NCI-H345 (cell line): ENCODE results near the gene NAA35.
"Not testable (repeated sequence)": the region's sequence is repeated elsewhere in the genome, so short reads cannot be mapped to it uniquely, and the experiment has no call there.

Source experiments
- DNase-seq: peaks from one replicate; lab custom pipeline; 2025; lab: John Stamatoyannopoulos, UW

NAA35 gene

DNA sequence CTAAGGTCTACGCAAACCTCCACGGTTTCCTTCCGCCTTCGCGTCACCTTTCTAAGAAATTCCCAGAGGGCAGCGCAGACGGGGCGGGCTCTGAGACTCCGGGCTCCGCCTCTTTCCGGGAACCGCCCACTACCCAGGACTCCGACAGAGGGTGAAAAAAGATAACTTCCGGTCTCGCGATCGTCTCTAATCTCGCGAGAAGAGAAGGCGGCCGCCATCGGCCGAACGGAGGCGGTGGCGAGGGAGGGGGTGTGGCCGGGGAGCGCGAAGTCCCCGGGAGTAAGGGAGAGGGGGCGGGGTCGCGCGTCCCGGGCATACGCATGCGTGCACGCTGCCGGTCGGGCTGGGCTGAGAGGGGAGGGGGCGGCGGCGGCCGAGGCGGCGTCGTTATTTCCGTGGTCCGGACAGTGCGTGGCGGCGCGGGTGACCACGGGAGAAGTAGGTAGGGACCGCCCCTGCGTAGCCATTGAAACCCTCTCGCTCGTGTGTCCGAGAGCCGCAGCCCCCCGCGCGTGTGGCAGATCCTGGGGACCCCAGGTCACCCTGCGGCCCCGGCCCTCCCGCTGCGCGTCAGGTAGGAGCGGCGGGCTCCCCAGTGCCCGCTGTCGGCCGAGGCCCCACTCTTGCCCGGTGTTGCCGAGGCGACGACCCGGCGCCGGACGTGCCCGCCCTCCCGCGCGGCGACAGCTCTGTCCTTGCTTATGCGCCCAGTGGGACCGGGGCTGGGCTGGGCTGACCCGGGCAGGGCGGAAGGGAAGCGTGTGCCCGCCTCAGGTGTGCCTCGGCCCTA lies at the start of gene NAA35:
NAA35 (plus strand) TSS at position 315 of the 790 bp plus-strand sequence. CDS start 1,014 bp downstream, outside the sequence.
- peak; percentile 96 for DNase-seq

DNA sequence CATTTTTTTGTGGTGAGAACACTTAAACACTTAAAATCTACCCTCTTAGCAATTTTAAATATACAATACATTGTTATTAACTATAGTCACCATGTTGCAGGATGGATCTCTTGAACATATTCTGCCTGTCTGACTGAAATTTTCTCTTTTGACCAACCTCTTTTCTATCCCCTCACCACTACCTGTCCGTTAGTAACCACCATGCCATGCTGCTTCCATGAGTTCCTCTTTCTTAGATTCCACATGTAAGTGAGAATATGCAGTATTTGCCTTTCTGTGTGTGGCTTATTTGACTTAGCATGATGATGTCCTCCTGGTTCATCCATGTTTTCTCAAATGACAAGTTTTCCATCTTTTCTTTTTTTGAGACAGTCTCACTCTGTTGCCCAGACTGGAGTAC lies 48.5 kb upstream of the NAA35 start:
- DNase-seq = no peak

DNA sequence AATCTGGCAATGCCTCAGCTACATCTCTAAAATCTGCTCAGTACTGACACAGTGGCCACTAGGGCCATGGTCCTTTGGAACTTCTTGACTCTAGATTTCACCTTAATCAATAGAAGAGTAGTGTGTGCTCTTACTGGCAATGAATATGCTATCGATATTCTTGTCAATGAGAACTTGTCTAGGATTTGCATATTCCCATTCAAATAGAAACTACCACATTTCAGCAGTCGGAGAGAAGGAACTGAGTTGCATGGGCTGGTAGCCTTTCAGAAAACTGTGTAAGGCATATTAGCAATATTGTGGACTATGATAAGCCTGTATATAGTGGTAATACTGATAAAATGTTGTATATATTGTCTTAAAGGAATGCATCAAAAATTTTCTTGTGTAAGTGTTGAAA lies 45.3 kb upstream of the NAA35 start:
- no peak for DNase-seq

DNA sequence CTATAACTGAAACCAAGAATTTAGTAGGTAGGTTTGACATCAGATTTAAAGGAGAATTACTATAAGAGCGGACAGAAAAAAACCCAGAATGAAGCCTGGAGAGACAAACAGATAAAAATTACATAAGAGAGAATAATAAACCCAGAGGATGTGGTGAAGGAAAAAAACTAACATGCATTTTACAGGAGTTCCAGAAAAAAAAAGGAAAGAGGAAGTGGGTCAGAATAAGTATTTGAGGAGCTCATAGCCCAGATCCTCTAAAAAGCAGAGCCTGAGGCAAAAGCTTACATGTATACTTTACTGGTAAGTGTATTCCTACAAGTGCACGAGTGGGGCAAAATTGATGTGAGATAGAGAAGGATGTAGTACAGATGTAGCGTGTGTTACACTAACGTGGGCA lies 43.1 kb upstream of the NAA35 start:
- no peak for DNase-seq

DNA sequence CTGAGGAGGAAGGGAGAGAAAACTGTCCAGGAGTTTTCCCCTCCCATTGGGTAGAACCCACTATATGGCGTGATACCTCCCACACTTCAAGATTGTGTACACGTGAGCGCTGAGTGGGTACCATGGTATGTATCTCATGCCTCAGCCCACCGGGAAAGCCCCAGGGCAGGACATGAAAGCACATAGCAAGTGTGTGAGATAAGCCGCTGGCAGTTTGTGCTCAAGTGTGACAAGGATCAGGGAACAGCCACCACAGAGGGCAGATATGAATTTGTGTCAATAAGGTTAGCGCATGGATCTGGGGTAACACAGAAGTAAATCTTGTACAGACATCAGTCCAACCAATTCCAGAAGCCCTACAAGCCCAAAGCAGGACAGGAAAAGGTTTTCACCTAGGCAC lies 42.6 kb upstream of the NAA35 start:
- no peak for DNase-seq

DNA sequence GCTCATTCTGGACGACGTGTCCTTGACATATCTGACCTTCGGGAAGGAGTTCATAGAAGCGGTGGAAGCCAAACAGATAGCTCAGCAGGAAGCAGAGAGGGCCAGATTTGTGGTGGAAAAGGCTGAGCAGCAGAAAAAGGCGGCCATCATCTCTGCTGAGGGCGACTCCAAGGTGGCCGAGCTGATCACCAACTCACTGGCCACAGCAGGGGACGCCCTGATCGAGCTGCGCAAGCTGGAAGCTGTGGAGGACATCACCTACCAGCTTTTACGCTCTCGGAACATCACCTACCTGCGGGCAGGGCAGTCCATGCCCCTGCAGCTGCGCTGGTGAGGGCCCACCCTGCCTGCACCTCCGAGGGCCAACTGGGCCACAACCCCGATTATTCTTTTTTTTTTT lies 41.6 kb upstream of the NAA35 start:
- no peak for DNase-seq

DNA sequence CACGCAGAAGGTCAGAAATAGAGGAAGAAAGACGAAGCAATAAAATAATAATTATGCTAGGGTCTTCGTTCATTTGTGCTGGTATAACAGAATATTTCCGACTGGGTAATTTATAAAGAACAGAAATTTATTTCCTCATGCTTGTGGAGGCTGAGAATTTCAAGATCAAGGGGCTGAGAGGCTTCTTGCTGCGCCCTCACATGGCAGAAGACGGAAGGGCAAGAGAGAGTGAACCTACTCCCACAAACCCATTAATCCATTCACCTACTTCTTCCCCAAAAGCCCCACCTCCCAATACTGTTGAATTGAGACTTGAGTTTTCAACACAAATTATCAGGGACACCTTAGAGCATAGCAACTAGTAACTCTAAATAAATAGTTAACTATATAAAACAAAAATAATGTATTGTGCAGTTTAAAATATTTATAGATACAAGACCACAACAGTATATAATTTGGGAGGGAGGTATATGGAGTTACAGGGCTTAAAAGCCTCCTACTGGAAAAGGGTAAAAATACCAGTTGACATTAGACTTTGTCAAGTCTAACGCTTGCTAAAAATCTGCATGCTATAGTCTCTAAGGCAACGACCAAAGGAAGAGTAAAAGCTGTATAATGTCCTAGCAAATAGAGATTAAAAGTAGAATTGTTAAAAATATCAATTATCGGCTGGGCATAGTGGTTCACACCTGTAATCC lies 40.3 kb upstream of the NAA35 start:
- DNase-seq = no peak

DNA sequence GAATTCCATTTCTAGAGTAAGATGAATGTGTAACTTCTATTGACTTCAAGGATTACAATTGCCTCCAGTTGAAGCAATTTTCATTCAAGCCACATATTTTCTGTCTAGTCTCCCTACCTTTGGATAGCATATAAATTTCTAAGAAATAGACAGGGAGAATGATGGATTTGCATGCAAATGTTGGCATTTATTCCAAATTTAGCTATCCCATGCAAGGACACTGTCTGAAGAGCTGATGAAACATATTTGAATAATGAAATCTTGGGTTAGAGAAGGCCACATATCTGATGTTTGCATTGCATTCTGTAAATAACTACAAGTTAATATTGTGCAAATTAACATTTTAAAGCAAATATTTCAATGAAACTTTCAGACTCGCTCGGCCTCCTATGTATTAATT lies 36.0 kb upstream of the NAA35 start:
- no peak for DNase-seq

DNA sequence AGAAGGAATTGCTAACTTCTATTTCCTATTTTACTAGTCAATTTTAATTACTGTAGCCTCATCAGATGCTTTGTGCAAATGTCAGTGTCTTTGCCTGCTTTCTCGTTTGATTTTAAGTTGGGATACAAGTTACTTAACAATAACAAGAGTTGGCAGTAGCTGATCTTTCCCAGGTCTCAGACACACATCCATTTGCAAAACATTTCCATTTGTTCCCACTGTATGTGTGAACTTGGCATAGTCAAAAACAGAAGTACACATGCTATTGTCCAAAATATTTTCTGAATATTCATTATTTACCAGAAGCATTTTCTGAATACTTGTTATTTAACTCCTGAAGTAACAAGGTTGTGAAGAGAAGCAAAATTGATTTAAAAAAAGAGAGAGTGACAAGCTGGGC lies 35.0 kb upstream of the NAA35 start:
- DNase-seq = no peak

DNA sequence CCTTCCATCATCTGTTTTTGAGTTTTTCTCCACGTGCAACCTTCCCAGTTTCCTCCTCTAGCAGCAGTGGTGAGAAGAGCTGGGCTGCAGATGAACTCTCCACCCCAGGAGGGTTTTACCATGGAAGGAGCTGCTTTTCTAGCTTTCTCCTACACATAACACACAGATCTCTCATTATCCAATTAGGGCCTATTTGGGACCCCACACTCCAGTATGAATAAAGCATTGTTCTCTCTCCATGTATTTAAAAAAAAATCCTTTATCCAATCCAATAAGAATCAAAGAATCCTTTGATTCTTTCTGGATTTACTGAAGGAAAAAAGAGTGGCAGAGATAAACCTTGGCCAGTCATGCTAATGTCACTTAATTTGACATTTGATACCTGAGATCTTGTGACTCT lies 31.6 kb upstream of the NAA35 start:
- no peak for DNase-seq

DNA sequence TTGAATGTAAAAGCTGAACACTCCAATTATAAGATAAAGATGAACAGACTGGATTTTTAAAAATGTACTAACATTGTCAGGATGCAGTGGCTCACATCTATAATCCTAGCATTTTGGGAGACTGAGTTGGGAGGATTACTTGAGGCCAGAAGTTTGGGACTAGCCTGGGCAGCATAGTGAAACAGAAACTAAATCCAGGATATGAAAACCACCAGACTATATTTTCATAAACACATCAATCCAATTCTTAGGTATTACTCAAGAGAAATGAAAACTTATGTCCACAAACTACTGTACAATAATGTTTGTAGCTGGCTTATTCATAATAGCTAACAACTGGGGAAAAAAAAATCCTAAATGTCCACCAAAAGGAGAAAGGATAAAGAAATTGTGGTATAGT lies 26.8 kb upstream of the NAA35 start:
- DNase-seq = no peak

DNA sequence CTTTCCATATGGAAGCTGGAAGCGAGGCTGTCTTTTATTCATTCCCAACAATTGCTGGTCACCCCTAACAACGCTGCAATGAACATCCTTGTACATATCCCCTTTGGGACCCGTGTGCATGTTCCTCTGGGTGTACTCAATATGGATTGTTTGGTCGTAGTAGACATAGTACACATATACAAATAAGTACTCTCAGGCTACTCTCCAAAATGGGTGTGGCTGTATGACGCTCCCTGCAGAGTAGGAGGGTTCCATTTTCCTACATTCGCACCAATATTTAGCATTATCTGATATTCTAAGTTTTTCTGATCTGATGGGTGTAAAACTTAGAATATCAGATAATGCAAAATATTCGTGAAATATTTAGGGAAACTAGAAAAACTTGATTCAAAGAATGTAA lies 23.2 kb upstream of the NAA35 start:
- DNase-seq = no peak

DNA sequence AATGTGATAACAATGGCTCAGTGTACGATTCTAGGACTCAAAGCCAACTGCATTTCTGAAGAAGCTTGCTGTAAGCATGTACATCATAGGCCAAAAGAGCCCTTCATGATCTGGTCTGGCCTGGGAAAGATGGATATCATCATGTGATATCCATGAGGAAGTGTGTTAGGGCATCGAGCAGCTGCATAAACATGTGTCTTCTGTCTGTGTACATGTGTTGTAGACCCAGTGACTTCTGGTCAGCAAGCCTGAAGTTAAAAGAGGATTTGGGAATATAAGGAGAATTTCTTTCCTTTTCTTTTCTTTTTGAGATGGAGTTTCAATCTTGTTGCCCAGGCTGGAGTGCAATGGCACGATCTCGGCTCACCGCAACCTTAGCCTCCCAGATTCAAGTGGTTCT lies 15.5 kb upstream of the NAA35 start:
- DNase-seq = no peak

DNA sequence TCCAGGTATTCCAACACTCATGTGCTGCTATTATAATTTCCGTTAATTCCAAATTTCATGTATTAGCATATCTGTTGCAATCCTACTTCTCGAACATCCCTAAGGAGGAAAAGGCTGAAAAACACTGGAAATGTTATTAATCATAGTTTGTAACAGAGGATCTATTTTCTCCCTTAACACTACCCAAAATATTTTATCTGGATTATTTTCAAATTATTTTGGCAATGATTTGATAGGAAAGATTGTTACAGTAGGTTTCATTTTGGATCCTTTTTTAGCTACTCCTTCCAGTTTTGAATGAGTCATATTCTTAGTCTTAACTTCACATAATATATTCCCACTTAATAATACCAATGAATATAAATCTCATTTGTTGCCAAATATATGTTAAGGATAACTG lies 13.9 kb upstream of the NAA35 start:
- DNase-seq = no peak

DNA sequence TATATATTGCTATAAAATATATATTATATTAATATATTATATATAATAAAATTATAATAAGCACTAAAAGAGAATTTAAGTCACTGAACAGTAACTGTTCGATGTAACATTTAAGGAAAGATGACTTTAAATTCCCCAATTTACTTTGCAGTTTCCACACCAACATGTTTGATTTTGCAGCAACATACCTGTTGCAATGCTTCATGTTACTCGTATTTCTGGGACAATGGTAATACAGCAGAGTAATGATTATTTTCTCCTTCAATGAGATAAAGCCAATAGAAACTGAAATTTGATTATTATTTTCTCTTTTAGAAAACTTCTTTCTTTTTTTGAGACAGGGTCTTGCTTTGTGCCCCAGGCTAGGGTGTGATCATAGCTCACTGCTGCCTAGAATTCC lies 9.5 kb upstream of the NAA35 start:
- no peak for DNase-seq

DNA sequence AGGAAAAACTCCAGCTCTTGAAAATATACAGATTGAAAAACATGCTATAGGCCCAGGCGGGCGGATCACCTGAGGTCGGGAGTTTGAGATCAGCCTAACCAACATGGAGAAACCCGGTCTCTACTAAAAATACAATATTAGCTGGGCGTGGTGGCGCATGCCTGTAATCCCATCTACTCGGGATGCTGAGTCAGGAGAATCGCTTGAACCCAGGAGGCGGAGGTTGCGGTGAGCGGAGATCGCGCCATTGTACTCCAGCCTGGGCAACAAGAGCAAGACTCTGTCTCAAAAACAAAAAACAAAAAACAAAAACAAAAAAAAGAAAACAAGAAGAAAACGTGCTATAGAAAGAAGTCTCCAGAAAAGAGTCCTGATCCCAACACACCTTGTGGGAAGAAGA lies 5.0 kb upstream of the NAA35 start:
- not testable (repeated sequence) for DNase-seq

DNA sequence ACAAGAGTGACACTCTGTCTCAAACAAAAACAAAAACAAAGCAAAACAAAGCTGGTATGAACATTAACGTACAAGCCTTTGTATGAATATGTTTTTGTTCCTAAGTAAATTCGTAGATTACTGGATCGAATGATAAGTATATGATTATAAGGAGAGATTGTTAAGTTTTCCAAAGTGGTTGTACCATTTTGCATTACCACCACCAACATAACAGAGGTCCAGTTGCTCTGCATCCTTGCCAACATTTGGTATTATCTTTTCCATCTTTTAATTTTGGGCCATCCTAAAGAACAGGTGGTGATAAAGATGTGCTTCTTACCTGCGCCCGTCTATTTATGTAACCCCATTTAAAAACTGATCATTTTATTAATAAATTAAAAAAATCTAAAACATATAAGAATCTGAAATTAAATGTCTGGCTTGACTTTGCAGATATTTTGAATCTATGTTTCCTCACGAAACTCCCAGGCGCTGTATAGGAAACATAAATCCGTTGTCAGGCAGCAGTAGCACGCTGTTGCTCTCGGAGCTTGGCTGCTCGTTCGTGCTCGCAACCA lies 593 bp upstream of the NAA35 start:
- DNase-seq = no peak

DNA sequence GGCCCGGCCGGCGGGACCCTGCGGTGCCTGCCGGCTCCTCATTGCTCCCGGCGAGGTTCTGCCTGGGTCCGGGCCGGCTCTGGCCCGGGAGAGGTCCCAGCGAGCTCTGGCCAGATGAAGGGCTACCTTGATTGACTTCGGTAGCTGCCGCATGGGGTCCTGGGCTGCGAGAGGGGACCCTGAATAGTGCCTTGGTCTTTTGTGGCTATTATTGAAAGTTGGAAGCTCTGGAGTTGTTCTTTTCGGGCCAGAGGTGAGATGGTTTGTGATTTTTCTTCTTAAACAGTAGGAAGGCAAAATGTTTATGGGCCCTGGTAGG lies 635 bp downstream of the NAA35 start:
- no peak for DNase-seq

DNA sequence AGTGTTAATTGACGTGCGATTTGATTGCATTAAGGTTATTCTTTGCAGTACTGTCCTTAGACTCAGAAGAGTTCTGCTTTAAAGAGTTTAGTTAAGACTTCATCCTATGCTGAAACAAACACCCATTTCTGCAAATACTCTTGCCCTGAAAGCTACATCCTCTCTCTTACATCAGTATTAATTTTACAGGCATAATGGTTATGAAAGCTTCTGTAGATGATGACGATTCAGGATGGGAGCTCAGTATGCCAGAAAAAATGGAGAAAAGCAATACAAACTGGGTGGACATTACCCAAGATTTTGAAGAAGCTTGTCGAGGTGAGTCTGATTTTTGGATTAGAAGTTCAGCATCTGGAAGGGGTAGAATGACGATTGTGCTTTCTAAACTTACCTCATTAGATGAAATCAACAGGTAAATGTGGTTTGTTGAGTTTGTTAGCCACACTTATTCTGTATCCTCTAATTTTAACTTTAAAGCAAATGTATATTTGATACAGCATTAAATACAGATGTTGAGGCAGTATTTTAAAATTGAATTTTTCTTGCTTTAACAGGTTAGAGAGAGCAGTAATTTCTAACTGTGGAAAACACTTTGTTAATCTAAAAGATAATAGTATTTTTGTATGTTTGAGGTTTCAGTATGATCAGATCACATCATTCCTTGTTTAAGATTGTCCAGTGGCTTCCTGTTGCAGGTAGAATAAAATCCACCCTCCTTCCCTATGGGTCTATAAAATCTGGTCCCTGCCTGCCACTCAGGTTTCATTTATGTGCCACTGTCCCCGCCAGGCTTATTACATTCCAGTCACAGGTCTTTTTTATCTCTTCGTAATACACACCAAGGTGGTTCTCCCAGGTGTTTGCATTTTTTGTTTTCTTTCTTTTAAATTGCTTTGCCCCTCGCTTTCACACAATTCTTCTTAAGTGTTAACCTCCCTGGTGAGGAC lies 1.3 kb downstream of the NAA35 start:
- no peak for DNase-seq

DNA sequence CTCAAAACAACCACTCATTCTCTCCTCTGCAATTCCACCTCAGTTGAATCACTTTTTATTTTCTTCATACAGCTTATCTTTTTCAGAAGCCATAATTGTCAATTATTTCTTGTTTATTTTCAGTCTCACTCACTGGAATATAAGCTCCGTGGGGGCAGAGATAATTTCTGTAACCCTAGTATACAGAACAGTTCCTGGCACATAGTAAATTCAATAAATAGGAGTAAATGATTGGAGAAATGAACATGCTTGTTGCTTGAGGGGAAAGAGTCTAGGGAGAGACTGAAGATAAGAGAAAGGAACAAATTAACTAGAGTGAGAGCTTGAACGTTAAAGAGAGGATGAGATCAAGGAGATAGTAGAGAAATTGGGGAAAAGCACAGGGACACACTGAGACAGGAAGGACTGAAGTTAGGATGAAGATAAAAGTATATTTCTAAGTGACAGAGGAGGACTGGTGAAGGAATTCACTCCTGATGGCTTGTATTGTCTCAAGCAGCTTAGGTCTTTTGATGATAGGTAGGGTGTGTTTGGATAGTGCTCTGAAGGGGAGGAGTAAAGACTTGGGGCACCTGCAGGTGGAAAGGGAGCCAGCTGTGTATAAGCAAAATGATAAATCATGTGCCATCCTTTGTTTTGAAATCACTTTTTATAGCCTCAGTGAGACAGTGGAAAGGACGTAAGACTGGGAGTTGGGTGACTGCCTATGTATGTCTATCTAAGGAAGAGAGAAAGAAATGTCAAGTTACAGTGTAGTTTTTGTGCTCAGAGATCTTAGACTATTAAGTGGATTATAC lies 2.2 kb downstream of the NAA35 start:
- no peak for DNase-seq

DNA sequence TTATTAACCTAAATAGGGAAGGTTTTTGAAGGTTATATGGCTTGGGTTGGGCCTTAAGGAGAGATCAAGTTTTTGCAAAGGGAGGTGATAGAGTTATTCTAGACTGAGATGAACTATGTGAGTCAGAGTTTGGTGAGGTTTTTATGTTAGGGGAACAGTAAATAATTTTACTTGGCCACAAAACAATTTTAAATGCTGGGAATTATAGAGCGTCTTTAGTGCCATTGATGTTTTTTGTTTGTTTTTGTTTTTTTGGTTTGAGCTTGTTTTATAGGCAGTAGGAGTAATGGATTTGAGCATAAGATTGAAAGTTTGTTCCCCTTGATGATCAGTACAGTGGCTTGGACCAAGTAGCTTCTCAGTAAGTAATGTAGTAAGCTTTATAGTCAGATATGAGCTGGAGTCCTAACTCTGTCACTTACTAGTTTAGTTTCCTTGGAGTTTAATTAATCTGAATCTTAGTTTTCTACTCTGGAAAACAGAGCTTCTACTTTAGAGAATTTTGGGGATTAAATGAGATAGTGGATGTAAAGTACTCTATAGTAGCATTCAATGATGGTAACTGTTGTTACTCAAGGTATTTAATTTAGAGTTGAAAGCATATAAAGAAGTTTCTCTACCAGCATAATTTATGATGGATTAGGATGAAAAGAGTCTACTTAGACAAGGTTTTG lies 2.9 kb downstream of the NAA35 start:
- DNase-seq = no peak
